ENCODE measurements around the gene SLC26A8. TPM values are rescaled to one million over a fixed set of nuclear protein-coding genes. Genes with fewer than 3 reads are reported as not detected.

Gene SLC26A8
- total RNA-seq, 1 donor, result not detected

GRCh38 chr6:36069573-36069972, 45.1 kb upstream of the SLC26A8 start:
- no peak for DNase-seq (ENCODE audit: low read depth)
- TF ChIP-seq, protein P1, sequence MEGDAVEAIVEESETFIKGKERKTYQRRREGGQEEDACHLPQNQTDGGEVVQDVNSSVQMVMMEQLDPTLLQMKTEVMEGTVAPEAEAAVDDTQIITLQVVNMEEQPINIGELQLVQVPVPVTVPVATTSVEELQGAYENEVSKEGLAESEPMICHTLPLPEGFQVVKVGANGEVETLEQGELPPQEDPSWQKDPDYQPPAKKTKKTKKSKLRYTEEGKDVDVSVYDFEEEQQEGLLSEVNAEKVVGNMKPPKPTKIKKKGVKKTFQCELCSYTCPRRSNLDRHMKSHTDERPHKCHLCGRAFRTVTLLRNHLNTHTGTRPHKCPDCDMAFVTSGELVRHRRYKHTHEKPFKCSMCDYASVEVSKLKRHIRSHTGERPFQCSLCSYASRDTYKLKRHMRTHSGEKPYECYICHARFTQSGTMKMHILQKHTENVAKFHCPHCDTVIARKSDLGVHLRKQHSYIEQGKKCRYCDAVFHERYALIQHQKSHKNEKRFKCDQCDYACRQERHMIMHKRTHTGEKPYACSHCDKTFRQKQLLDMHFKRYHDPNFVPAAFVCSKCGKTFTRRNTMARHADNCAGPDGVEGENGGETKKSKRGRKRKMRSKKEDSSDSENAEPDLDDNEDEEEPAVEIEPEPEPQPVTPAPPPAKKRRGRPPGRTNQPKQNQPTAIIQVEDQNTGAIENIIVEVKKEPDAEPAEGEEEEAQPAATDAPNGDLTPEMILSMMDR (IDR thresholded peaks at IDR 0.05; ENCODE audit: insufficient read depth, low read depth, low read length), result no peak
- H3K4me3 ChIP-seq (ENCODE audit: low read depth, low read length), result no peak overlapping the region

DNA sequence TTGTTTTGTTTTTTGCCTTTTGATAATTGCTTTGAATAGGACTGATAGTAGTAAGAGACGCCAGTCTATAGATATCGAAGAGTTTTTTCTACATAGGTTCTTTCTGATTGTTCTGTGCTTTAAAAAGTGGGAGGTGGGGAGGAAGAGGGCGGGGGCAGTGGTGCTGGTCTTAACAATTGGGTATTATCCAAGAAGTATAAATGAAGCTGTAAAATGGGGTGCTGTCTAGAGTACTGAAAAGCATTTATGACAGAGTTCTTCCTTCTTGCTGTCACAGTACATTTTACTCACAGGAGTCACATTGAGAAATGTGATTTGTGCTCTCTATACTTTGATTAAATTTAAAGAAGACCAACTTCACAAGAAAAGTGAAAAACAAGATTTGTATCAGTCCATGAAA, 44.1 kb upstream of the SLC26A8 start:
- TF ChIP-seq, protein P1 (IDR thresholded peaks at IDR 0.05; ENCODE audit: insufficient read depth, low read depth, low read length), result no peak
- no peak overlapping the region for H3K4me3 ChIP-seq (ENCODE audit: low read depth, low read length)
- no peak for DNase-seq (ENCODE audit: low read depth)

DNA sequence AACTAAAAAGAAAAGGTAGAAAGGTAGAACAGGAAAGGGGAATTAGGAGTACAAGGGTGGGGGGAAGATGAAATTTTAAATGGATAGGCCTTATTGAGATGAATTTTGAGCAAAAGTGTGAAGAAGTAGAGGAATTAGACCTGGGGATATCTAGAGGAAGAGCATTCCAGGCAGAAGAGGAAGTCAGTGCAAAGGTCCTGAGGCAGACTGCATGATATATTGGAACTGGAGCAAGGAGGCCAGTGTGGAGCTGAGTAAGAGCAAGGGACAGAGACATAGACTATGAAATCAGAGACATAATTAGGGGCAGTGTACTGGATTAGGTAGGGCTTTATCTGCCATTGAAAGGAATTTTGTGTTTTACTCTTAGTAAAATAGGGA, 43.6 kb upstream of the SLC26A8 start:
- H3K4me3 ChIP-seq (ENCODE audit: low read depth, low read length), result no peak overlapping the region
- no peak for DNase-seq (ENCODE audit: low read depth)
- TF ChIP-seq, protein P1 (IDR thresholded peaks at IDR 0.05; ENCODE audit: insufficient read depth, low read depth, low read length), result no peak

DNA sequence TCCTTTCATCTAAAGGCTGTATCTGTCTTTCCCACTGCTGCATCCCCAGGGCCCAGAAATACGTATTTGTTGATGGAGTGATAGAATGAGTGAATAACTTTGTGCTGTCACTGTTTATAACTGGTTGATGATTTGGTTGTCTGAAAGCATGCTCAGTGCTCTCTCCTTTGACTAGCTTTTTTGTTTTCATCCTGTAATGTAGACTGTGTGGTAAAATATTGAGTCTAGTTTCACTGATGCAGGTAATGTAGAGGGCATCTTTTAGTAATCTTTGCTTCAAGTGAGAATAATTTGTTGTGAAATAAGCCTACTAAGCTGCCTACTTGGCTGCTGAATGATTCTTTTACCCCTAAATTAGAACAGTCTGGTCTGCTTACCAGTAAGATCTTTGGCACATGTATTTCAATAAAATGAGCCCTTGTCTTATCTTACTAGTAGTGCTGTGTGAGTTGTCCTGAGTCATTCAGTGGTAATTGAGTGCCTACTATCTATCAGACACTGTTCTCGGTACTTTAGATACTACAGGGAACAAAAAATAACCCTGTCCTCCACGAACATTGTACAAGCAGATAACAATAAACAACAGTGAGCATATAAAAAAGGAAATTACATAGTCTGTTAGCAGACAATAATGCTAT, 43.1 kb upstream of the SLC26A8 start:
- TF ChIP-seq, protein P1 (IDR thresholded peaks at IDR 0.05; ENCODE audit: insufficient read depth, low read depth, low read length), result no peak
- H3K4me3 ChIP-seq (ENCODE audit: low read depth, low read length), result no peak overlapping the region
- peak; percentile 37 for DNase-seq (ENCODE audit: low read depth)

- H3K4me3 ChIP-seq (ENCODE audit: low read depth, low read length), result no peak overlapping the region
- no peak for DNase-seq (ENCODE audit: low read depth)
- TF ChIP-seq, protein P1 (IDR thresholded peaks at IDR 0.05; ENCODE audit: insufficient read depth, low read depth, low read length), result no peak
Measured at GRCh38 chr6:36066817-36067216, 42.4 kb upstream of the SLC26A8 start.

- H3K4me3 ChIP-seq (ENCODE audit: low read depth, low read length), result no peak overlapping the region
- TF ChIP-seq, protein P1 (IDR thresholded peaks at IDR 0.05; ENCODE audit: insufficient read depth, low read depth, low read length), result no peak
- DNase-seq (ENCODE audit: low read depth), result no peak
Measured at GRCh38 chr6:36065916-36066315, 41.5 kb upstream of the SLC26A8 start.

Data from fibroblast of villous mesenchyme (primary cell).